GM19468 (cell line): Measurements from ENCODE around the gene LRRN4.

ENCODE experiments used
- ATAC-seq: cut with Tn5 transposase; IDR thresholded peaks from one replicate; pipeline ENCODE4 v1.9.1; 2021; ENCODE audit warnings: mild to moderate bottlenecking, moderate library complexity, moderate number of reproducible peaks; ENCODE audit not compliant: unreplicated experiment; ENCODE audit errors: extremely low read depth

The LRRN4 gene

DNA sequence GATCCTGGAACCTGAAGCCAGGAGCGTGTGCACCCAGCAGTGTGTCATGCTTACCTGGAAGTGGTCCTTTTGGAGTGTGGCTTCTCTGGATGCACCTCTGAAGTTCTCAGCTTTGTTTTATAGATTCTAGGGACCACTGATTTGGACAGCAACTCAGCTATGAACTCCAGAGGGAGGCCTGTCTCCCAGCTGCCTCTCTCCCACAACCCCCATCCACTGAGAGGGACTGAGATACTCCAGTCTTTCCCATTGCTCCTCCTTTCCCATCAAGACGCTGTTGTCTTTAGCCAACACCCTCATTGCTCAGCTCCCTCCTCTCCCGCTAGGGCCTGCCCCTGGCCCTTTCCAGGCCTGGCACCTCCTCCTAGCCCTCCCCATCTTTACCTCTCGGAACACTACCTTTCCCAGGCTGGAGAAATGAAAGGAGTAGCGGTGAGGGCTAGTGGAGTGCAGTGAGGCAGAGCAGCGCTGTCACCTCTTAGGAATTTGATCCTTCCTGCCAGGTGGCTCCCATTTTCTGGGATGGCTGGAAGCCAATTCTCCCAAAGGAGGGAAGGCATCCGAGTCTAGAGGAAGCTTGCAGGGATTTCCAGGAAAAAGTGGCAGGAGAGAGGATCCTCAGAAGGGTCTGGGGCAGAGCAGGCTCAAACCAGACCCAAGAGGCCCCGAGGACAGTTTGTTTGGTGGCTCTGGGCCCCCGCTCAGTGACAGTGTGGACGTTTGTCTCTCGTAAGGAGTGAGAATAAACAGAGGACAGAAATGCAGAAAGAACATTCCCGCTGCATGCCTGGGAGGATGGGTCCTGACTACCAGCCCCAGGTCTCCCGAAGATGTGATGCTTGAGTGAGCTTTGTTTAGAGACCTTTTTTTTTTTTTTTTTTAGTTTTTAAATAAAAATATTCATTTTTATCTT is at the start of gene LRRN4:
LRRN4 (minus strand) TSS at position 285 of the 913 bp plus-strand sequence. CDS start 1,261 bp downstream, outside the sequence.
- no peak for ATAC-seq

DNA sequence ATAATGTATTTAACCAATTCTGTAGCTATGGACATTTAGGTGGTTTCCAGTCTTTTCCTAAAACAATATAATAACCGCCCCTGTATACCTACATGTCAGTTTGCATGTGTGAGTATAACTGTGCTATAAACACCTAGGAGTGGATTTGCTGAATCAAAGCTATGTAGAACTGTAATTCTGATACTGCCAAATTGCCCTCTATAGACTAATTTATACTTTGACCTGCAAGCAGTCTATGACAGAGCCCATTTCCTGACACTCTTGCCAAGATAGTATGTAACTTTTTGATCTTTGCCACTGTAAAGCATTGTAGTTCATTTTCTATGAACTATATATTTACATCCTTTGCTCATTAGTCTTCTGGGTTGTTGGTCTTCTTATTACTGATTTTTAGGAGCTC is 49.4 kb upstream of the LRRN4 start:
- no peak for ATAC-seq

DNA sequence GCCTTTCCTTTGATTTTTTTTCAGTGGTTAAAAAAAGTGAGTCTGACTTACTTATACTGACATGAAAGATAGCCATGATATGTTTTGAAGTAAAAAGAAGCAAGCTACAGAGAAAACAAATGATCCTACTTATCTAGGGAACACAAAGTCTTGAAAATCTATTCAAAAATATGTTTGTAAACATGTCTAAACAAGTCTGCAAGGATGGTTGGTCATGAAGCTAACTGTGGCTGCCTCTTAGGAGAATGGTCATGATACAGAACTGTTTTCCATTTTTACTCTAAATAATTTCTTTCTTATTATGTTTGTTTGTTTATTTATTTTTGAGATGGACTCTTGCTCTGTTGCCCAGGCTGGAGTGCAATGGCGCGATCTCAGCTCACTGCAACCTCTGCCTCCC is 47.5 kb upstream of the LRRN4 start:
- no peak for ATAC-seq

DNA sequence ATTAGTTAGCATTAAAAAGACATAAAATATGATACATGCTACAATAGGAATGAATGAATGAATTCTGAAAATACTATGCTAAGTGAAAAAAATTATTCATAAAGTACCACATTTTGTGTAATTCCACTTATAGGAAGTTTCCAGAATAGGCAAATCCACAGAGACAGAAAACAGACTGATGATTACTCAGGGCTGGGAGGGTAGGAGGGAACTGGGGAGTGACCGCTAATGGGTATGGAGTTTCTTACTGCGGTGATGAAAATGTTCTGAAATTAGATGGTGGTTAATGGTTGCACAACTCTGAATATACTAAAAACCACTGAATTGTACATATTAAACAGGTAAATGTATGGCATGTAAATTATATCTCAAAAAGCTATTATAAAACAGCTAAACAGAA is 46.4 kb upstream of the LRRN4 start:
- no peak for ATAC-seq

DNA sequence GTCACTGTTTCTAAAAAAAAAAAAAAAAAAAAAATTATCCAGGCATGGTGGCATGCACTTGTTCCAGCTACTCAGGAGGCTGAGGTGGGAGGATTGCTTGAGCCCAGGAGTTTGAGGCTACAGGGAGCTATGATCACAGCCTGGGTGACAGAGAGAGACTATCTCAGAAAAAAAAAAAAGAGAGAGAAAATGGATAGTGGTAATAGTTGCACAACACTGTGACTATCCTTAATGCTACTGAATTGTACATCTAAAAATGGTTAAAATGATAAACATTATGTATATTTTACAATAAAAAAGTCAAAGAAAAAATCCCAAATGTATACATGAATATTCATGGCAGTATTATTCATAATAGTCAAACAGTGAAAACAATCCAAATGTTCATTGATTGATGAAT is 46.0 kb upstream of the LRRN4 start:
- ATAC-seq = no peak

DNA sequence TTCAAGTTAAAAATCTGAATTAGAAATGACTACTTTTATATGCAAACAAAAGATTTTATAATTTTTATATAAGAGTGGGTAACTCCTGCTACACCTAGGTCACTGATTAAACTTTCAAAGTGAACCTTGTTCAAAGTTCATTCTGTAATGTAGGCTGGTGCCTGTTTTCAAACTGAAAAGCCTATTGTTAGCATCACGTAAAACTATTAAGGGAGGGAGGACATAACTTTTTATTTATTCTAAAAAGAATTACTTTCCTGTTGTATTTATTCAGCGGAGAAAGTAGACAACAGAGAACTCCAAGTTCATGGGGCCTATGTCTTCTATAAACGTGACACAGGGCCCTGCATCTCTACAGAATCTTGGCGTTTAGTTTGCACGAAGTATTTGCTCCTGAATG is 41.5 kb upstream of the LRRN4 start:
- ATAC-seq = no peak

DNA sequence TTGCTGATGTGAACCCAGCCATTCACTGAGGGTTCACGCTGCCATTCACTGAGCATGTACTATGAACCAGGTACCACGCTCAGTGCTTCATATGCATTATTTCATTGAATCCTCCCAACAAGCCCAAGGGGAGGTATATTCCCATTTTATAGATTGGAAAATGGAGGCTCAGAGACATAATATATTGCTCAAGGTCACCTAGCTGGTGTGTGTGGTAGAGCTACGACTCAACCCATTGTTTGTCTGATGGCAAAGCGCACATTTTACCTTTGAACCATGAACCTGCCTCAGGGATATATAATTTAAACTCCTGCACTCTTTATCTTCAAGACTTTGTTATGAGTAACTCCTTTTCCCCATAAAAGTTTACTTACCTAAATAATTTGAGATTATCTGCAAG is 40.7 kb upstream of the LRRN4 start:
- no peak for ATAC-seq

DNA sequence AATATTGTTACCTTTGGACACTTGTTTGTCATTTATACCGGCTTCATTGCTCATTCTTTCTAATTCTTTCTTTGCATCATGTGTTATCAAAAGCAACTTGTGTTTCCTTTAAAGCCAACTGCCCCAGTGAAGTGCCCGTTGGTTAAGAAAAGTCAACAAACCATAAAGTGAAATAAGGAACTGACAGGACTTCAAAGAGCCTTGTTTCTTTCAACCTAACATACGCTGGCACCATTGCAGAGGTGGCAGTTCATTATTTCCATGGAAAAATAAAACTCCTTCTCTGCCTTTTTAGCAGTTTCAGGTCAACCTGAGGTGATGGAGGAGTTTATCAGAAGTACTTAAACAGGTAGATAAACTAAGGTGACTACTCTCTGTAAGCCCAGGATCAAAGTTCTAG is 40.2 kb upstream of the LRRN4 start:
- no peak for ATAC-seq

DNA sequence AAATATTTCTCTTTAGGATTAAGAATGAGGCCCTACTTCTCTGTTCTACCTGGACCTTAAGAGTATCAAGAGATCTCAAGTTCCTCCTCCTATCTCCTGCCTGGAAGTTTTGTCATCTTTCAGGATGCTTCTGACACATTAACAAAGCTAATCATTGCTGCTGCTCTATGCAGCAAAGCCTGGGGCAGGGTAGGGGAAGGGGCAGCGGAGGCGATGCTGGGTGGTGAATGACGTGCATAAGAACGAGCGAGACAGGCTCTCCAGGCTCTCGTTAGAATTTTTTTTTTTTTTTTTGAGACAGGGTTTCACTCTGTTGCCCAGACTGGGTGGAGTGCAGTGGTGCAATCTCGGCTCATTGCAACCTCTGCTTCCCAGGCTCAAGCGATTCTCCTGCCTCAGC is 37.8 kb upstream of the LRRN4 start:
- no peak for ATAC-seq

DNA sequence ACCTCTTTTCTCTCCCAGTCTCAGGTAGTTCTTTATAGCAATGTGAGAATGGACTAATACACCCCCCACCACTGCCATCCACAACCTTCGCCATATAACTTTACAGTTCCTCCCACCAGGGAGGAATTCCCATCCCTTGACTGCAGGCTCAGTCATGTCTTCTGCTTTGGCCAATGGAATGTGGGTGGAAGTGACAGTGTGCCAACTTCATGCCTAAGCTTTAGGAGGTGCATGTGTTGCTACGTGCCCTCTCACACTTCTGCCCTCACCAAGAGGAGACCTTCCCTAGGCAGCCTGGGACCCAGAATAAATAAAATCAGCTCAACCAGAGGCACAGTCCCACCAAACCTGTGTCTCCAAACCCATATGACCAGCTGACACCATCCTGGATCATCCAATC is 33.0 kb upstream of the LRRN4 start:
- no peak for ATAC-seq

DNA sequence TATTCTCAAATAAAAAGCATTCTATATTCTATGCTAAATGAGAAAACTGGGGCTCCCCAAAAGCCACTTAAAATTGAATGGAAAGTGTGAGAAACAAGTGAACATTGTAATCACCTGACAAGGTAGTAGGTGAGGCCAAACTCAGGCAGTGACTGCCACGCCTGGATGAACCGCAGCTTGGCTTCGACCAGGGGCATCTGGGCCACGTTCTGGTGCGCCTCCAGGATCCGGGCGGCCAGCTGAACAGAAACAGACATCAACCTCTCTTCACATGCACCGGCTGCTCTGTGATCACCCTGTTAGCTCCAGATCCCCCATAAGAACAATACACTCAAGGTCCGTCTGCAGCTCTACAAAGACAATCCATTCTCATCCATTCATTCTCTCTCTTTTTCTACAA is 30.1 kb upstream of the LRRN4 start:
- ATAC-seq = no peak

DNA sequence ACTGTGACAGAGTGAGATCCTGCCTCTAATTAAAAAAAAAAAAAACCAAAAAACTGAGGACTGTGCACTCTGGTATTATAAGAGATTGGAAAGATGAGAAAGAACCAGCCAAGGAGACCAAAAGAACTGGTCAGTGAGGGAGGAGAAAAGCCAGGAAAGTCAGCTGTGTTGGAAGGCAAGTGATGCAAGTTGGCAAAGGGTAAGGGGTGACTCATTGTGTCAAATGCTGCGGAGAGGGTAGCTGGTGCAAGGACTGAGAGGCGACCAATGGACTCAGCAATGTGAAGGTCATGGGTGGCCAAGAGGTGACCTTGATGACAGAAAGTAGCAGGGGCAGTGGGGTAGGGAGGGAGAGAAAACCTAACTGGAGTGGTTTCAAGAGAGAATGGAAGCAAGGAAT is 27.4 kb upstream of the LRRN4 start:
- ATAC-seq = no peak

DNA sequence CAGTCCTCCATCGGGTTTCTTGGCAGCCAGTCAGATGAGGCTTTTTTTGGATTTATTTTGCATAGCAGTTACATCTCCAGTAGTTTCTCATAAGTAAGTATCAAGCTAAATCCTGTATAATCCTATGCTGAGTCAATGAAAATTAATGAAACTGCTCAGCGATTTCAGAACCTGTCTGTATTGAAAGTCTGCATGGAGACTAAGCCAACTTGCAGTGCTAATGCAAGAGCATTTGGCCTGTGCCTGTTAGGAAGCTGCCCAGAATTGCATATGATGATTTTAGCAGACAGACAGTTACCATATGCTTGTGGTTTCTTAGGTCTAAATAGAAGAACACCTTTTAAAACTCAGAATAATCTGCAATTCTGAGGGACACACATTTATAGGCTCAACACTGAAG is 25.2 kb upstream of the LRRN4 start:
- no peak for ATAC-seq

DNA sequence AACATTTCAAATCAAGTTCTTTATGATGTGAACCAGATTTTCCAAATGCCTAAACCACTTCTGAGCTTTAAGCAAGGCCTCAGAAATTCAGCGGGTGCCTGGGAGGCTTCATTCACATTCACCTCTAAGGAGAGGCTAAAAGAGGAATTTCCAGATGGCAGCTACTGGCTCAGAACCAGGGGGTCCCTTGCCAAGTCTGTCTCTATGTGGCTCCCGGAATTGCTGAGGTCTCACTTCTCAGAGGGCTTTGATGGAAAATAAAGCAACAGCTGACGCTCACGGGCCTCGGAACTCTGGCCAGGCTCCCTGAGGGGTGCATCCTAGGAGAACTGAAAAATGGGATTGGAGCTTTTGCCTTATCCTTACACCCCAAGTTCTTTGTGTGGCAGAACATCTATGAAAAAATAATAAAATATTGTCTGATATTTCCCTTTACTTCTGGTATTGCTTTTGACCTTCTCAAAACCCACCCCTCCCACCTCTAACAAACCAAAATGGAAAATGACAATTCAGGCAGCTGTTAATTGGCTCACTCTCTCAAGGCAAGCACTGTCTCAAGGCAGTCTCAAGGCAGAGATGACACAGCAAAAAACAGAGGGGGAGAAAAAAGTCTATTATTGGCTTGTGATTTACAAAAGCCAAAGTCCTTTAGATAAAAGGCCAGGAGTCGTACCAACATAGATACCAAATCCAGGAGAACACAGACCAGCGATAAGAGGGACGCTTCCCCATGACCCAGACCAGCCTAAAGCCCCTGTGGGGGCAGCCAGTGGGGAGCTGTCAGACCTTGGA is 21.8 kb upstream of the LRRN4 start:
- no peak for ATAC-seq

DNA sequence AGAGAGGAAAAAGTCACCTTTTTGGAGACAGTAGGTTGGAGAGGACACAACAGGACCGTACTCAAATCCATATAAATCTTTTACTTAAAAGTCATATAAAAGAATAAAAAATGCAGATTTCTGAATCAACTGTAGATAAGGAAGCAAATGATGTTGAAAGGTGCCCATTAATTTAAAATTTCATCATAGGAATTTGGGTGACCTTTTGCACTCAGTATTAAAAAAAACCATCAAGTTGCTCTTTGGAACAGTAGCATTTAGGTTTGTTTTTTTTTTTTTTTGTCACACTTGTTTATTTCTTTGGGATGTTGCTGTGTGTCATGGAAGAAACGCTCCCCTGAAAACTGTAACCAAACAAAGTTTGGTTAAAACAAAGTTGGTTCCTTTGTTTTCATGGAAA is 20.9 kb upstream of the LRRN4 start:
- ATAC-seq = no peak

DNA sequence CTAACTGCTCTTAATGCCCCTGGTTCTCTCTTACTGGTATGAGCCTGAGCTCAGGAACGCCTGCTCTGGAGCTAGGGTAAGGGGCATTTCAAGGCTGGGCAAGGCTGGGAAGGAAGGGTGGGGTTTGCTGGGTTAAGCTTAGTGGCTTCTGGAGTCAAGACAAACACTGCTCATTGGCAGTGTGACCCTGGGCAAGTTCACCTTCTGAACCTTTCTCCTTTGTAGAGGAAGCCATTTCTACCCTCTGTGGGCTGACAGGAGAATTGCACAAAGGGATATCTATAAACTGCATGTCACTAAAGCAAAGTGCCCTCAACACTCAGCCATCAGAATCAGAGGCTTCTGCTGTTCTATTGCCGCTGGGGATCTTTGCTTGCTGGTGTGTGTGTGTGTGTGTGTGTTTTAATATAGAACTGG is 20.3 kb upstream of the LRRN4 start:
- ATAC-seq = no peak

DNA sequence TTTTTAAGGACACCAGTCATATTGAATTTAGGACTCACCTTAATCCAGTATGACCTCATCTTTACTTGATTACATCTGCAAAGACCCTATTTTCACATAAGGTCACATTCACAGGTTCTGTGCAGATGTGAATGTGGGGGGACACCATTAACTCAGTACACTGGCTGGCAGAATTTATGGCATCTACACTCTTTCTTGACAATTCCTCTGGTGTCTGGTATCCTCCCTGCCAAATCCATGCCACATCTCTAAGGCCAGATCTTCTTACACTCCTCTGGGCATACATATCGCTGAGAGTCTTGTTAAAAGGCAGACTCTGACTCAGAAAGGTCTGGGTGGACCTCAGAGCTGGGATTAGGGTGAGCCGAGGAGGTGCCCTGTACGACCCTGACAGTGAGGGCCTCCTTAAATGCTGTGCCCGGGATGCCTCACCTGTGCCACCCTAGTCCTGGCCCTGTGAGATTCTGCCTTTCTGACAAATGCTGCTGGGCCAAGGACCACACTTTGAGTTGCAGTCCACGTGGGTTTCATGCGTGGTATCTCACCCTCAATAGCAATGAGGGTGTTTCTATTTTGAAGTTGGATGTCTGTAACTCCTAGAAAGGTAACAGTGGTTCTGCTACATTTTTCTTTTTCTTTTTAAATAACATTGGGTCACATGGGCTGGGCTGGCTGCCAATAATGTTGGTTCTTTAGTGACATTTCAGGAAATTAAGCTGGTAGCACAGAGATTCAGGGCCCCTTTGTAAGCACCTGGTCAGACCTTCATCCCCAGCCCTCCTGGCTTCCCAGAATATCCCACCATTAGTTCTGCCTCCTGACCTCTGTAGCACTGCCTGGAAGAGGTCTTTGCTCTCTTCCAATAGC is 17.2 kb upstream of the LRRN4 start:
- no peak for ATAC-seq

DNA sequence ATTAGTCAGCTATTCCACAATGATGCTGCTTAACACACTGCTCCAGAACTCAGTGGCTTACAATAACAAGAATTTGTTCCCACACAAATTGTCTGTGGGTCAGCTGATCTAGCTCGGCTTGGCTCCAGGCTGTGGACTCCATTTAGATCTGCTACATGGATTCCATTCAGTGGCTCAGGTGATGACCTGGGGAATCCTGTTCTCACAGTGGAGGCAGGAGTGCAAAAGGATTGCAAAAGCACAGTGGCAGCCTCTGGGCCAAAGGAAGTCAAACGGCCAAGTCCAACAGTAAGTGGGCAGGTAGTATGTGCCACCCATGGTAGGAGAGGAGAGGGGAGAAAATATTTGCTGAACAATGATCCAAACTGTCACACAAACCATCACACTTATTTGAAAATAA is 15.8 kb upstream of the LRRN4 start:
- ATAC-seq = no peak

DNA sequence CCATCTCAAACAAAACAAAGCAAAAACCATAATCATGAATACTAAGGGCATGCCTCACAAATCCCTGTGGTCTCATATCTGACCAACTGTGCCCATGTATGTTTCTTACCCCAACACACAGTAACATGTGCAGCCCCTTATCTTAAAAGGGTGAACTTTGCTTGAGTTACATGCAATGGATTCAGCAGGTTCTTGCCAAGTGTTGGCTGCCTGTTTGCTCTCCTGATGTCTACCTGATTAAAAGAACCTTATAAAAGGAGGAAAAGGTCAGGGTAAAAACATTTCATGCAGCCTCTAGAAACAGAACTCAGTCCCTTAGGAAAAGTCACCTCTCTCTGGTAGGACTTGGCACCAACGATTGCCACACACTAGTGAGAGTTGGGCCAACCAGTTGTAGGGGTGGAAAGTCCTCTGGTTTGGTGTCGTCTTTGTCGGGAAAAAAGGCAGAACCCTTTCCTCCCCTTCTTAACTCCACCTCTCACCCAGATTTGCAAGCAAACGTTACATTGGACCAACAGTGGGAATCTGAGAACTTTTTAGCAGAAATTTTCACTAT is 14.0 kb upstream of the LRRN4 start:
- ATAC-seq = no peak

DNA sequence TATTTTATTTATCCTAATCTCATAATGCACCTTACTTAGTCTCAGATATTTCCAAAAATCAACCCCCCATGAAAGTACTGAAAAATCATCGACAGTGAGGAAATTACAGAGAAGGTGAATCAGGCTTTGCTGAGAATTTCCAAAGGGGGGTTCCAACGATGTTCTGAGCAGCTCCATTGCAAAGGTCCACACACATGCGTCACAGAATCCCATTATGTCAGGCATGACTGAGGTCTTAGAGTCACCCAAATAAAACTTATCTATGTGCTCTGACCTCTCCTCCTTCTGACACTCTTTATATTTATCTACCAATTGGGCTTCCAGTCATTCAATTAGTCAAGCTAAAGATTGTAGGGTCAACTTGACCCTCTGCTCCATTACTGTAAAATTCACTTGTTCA is 12.7 kb upstream of the LRRN4 start:
- no peak for ATAC-seq
